K562 (cell line): ENCODE results near the gene MGST2. TPM values are rescaled to one million over a fixed set of nuclear protein-coding genes. Genes with fewer than 3 reads are reported as not detected.

Experiments used
- ATAC-seq: fragments of 200-7000 bp; cut with Tn5 transposase; 3 replicates; pipeline ENCODE4 v1.9.1; 2020; ENCODE audit warnings: moderate library complexity
- BruUV-seq: library from RNA; stranded (reverse); fragments of 400-500 nt; replicated peaks from 2 replicates; lab custom pipeline; 2021; lab: Mats Ljungman, UMichigan
- CTCF ChIA-PET: fragments of 300-600 bp; formaldehyde crosslinking; extraction: SDS; loops from one replicate; lab custom pipeline; 2021; ENCODE audit warnings: low intra/inter-chr PET ratio; lab: Yijun Ruan, JAX
- POLR2A ChIA-PET: fragments of 300-600, 350-650 bp; sonication (Branson Sonifier 250); formaldehyde crosslinking; extraction: SDS; loops from one replicate; lab custom pipeline; 2021; ENCODE audit warnings: antibody characterized with exemption, inconsistent platforms; lab: Yijun Ruan, JAX
- DNase-seq, 4 experiments: peaks; one replicate each; pipeline versions ENCODE4 v3.0.0 to v3.0.0-alpha.2; 2011 to 2018; ENCODE audit warnings: low spot score in 3 of 4, mixed read lengths in 3 of 4; ENCODE audit errors: extremely low read depth in 1 of 4
- FAIRE-seq: peaks from 2 replicates; lab custom pipeline; 2011; peaks lifted over from hg19 to GRCh38; lab: Jason Lieb, UNC
- H2AFZ ChIP-seq: 2 replicates; pipeline ENCODE4 v1.6.0; 2011; ENCODE audit warnings: low read depth, low read length, control low read depth, inconsistent platforms
- H3K27ac ChIP-seq: fragments of 200-600 bp; 3 replicates; pipeline ENCODE4 v1.8.0; 2011; ENCODE audit warnings: low read depth, mild to moderate bottlenecking, control low read depth, inconsistent platforms, low read length, moderate library complexity, mixed read lengths; ENCODE audit errors: extremely low read depth
- H3K27me3 ChIP-seq, 2 experiments: fragments of 300-600 bp in 1 of 2; 2 replicates in 1 of 2; 3 replicates in 1 of 2; pipeline versions ENCODE4 v1.6.0 to v1.8.0; 2011; ENCODE audit warnings: inconsistent platforms in 2 of 2, low read length in 2 of 2, mild to moderate bottlenecking in 1 of 2, mixed read lengths in 1 of 2, moderate library complexity in 1 of 2; ENCODE audit not compliant: control insufficient read depth in 2 of 2, insufficient read depth in 2 of 2
- H3K36me3 ChIP-seq: fragments of 300-600 bp; 3 replicates; pipeline ENCODE4 v1.8.0; 2011; ENCODE audit warnings: mild to moderate bottlenecking, low read length, inconsistent platforms; ENCODE audit not compliant: control insufficient read depth, insufficient read depth
- H3K4me1 ChIP-seq, 2 experiments: fragments of 200-600 bp in 1 of 2; replicated peaks in 1 of 2; 2 replicates in 1 of 2; 3 replicates in 1 of 2; pipeline versions ENCODE4 v1.5.1 to v1.8.0; 2011; ENCODE audit warnings: inconsistent platforms in 2 of 2, low read length in 2 of 2, mild to moderate bottlenecking in 1 of 2, mixed read lengths in 1 of 2, moderate library complexity in 1 of 2; ENCODE audit not compliant: control insufficient read depth in 2 of 2, insufficient read depth in 2 of 2
- H3K4me2 ChIP-seq: 2 replicates; pipeline ENCODE4 v1.6.1; 2011; ENCODE audit warnings: low read length, control low read depth, inconsistent platforms, mixed read lengths; ENCODE audit not compliant: insufficient read depth
- H3K4me3 ChIP-seq: fragments of 200-600 bp; sonication (generic), shearing (Covaris generic); 2 replicates; pipeline ENCODE4 v1.5.1; 2016; ENCODE audit warnings: control low read depth, inconsistent platforms
- H3K79me2 ChIP-seq: fragments of 200-600 bp; 3 replicates; pipeline ENCODE4 v1.8.0; 2011; ENCODE audit warnings: low read length, inconsistent platforms; ENCODE audit not compliant: control insufficient read depth, insufficient read depth
- H3K9ac ChIP-seq, 2 experiments: 2 replicates each; pipeline versions ENCODE4 v1.6.0 to v1.6.1; 2011; ENCODE audit warnings: low read depth in 2 of 2, low read length in 2 of 2, control low read depth in 1 of 2, inconsistent platforms in 1 of 2, mild to moderate bottlenecking in 1 of 2, mixed read lengths in 1 of 2; ENCODE audit not compliant: insufficient read depth in 1 of 2
- H3K9me1 ChIP-seq: one replicate; pipeline ENCODE4 v1.6.0; 2011; ENCODE audit warnings: inconsistent platforms, mild to moderate bottlenecking, low read length, moderate library complexity; ENCODE audit not compliant: control insufficient read depth, insufficient read depth
- H3K9me3 ChIP-seq: replicated peaks from 2 replicates; pipeline ENCODE4 v1.5.1; 2011; ENCODE audit warnings: low read depth, low read length, inconsistent platforms; ENCODE audit not compliant: control insufficient read depth, insufficient read depth
- H4K20me1 ChIP-seq: replicated peaks from 2 replicates; pipeline ENCODE4 v1.6.1; 2011; ENCODE audit warnings: low read length, inconsistent platforms, mixed read lengths; ENCODE audit not compliant: control insufficient read depth, insufficient read depth
- BMI1 ChIP-seq: fragments of 150-350 bp; IDR thresholded peaks from 2 replicates; pipeline ENCODE4 v1.6.1; 2014; ENCODE audit warnings: low read length
- BRD4 ChIP-seq: fragments of 200-600 bp; sonication (generic); IDR thresholded peaks from 2 replicates; pipeline ENCODE4 v1.6.1; 2017; ENCODE audit warnings: inconsistent platforms
- BRF2 ChIP-seq: IDR thresholded peaks from 3 replicates; pipeline ENCODE4 v1.6.1; 2011; ENCODE audit warnings: borderline replicate concordance, mild to moderate bottlenecking; ENCODE audit not compliant: insufficient read length, insufficient read depth
- E2F5 ChIP-seq: sonication (generic); formaldehyde crosslinking; IDR thresholded peaks from 2 replicates; pipeline ENCODE4 v1.8.0; 2022; ENCODE audit warnings: mild to moderate bottlenecking, missing genetic modification reagents
- HDAC8 ChIP-seq: fragments of 450-650 bp; IDR thresholded peaks from 2 replicates; pipeline ENCODE4 v1.6.1; 2016; ENCODE audit warnings: mild to moderate bottlenecking, missing genetic modification characterization, moderate library complexity, missing compliant biosample characterization
- HIVEP1 ChIP-seq: fragments of 250-450 bp; sonication (Bioruptor Pico); IDR thresholded peaks from 2 replicates; pipeline ENCODE4 v1.4.0; 2020; ENCODE audit warnings: mild to moderate bottlenecking
- KLF1 ChIP-seq: fragments of 450-650 bp; IDR thresholded peaks from 2 replicates; pipeline ENCODE4 v1.6.1; 2016; ENCODE audit warnings: missing genetic modification characterization, missing compliant biosample characterization
- MYC ChIP-seq, 2 experiments: fragments of 250-450 bp in 1 of 2; sonication (Bioruptor Pico) in 1 of 2; IDR thresholded peaks; 2 replicates each; pipeline versions ENCODE4 v1.5.1 to v1.6.1; 2012 to 2021; ENCODE audit warnings: low read depth in 2 of 2, borderline replicate concordance in 1 of 2, improper control_type of control experiment in 1 of 2, low read length in 1 of 2, mild to moderate bottlenecking in 1 of 2, moderate library complexity in 1 of 2
- PTRF ChIP-seq: fragments of 450-650 bp; IDR thresholded peaks from 2 replicates; pipeline ENCODE4 v1.6.1; 2016; ENCODE audit warnings: mild to moderate bottlenecking, missing genetic modification characterization, missing compliant biosample characterization
- RB1 ChIP-seq: fragments of 450-650 bp; IDR thresholded peaks from 2 replicates; pipeline ENCODE4 v1.6.1; 2017; ENCODE audit warnings: low read depth, mild to moderate bottlenecking
- SFPQ ChIP-seq: fragments of 200-400 bp; formaldehyde crosslinking; IDR thresholded peaks from 2 replicates; pipeline ENCODE4 v1.6.1; 2017; ENCODE audit warnings: mild to moderate bottlenecking, low read depth, low read length, moderate library complexity
- ZBTB33 ChIP-seq: sonication (generic); formaldehyde crosslinking; IDR thresholded peaks from 2 replicates; pipeline ENCODE4 v1.8.1; 2023; ENCODE audit warnings: mild to moderate bottlenecking, missing genetic modification reagents
- ZNF174 ChIP-seq: fragments of 250-450 bp; sonication (Bioruptor Pico); IDR thresholded peaks from 2 replicates; pipeline ENCODE4 v1.4.0; 2020; ENCODE audit warnings: mild to moderate bottlenecking
- ZNF232 ChIP-seq: sonication (generic); formaldehyde crosslinking; IDR thresholded peaks from 2 replicates; pipeline ENCODE4 v1.8.0; 2022; ENCODE audit warnings: mild to moderate bottlenecking, missing genetic modification reagents
- ZNF316 ChIP-seq: fragments of 450-650 bp; IDR thresholded peaks from 2 replicates; pipeline ENCODE4 v1.6.1; 2016
- WGBS: fragments of 100-300 bp; shearing (Covaris generic); methylation state at CpG from one replicate; pipeline ENCODE4 v1.1.6; 2016; ENCODE audit warnings: low coverage, mixed read lengths; ENCODE audit not compliant: insufficient coverage; ENCODE audit errors: missing lambda C conversion rate; 5-methylcytosine and 5-hydroxymethylcytosine counted together
- in situ Hi-C: fragments of 300-500 bp; cut with MboI; formaldehyde crosslinking; loops from 4 replicates; pipeline ENCODE4 v1.15.0; 2018; ENCODE audit warnings: inconsistent platforms, mixed read lengths
- intact Hi-C: fragments of 100-400 bp; cut with micrococcal nuclease; formaldehyde crosslinking; loops from 2 replicates; pipeline ENCODE4 v1.14.2; 2022
- polyA plus RNA-seq, 8 experiments: library from polyadenylated mRNA; depleted of rRNA in 4 of 8; stranded (reverse) in 5 of 8; unstranded in 3 of 8; fragments of >200 nt; fragmentation: Nextera tagmentation in 2 of 8; fragmentation: Illumina TruSeq in 1 of 8; extraction: Ambion mirVana in 2 of 8; extraction: Trizol in 1 of 8; gene quantifications; 2 replicates each; pipeline versions ENCODE4 v1.2.1 to v1.2.3, GENCODE V29; 2011 to 2014; ENCODE audit warnings: inconsistent platforms in 1 of 8, missing spikeins in 1 of 8
- total RNA-seq, 7 experiments: library from RNA; depleted of rRNA in 6 of 7; stranded (reverse); fragments of >200 nt in 6 of 7; fragmentation: Illumina TruSeq in 2 of 7; extraction: Trizol in 2 of 7; gene quantifications; 2 replicates each; pipeline versions ENCODE4 v1.2.1 to v1.2.3, GENCODE V29; 2011 to 2021; ENCODE audit warnings: low replicate concordance in 1 of 7

The MGST2 gene
- total and polyA plus RNA-seq, 9 of the 15 experiments (the other 6 are each of a cell fraction or from before 2014, with no cell fraction given): 38.7 to 115 (median 84.6) TPM

GRCh38 chr4:139642364-139642763 is 23.3 kb upstream of the MGST2 start:
- no TSS peak for BruUV-seq
- H3K4me1 ChIP-seq: no peaks in the 10 kb centered on the region
- no peaks in the 10 kb centered on the region for H4K20me1 ChIP-seq
- intact Hi-C loops: loop anchor here (10.0 kb wide), 1 partner anchor 608 kb away; no protein-coding TSS in a partner anchor
- H2AFZ ChIP-seq: no peak overlapping the region
- no peak for TF ChIP-seq ZBTB33 (CRISPR knock-in tag)
- no peak for TF ChIP-seq HDAC8
- no peak for TF ChIP-seq KLF1 (tag)
- TF ChIP-seq RB1: no peak
- TF ChIP-seq PTRF (tag): no peak
- TF ChIP-seq BRF2: no peak
- TF ChIP-seq BRD4: no peak
- TF ChIP-seq E2F5 (CRISPR knock-in tag): no peak
- no peak for TF ChIP-seq ZNF174
- TF ChIP-seq ZNF316: no peak
- TF ChIP-seq SFPQ: no peak
- no peak for TF ChIP-seq ZNF232 (CRISPR knock-in tag)
- TF ChIP-seq MYC (IDR thresholded peaks at IDR 0.05; ENCODE audit: low read depth, low read length): no peak
- no peak for TF ChIP-seq MYC (CRISPR knock-in tag; IDR thresholded peaks at IDR 0.05; ENCODE audit: borderline replicate concordance, low read depth)
- no peak for TF ChIP-seq BMI1
- TF ChIP-seq HIVEP1 (CRISPR knock-in tag): no peak
- TF ChIP-seq, all 486 proteins: peak for 0
- no peak for ATAC-seq
- H3K4me2 ChIP-seq: no peak overlapping the region
- H3K36me3 ChIP-seq: no peaks in the 10 kb centered on the region
- H3K27me3 ChIP-seq: peaks cover 4 to 20% of the 10 kb centered on the region in 2 experiments; a peak in 3 of 5 replicates
- H3K4me3 ChIP-seq: no peak overlapping the region
- no peak for FAIRE-seq
- no peaks in the 10 kb centered on the region for H3K79me2 ChIP-seq
- DNase-seq: no peak
- no peak overlapping the region for H3K27ac ChIP-seq
- 3% methylated on average over 2 of the region's 2 CpGs for WGBS
- H3K9ac ChIP-seq: no peak overlapping the region
- ChIA-PET POLR2A (interaction anchor here (0.6 to 1.3 kb wide), 2 partner anchors 15 to 612 kb away, joined by 3 to 5 read pairs; no protein-coding TSS in a partner anchor), CTCF (no interaction called here)
- peaks cover 1% of the 10 kb centered on the region; the same call in 1 of the 2 replicates for H3K9me3 ChIP-seq
- peaks cover 3% of the 10 kb centered on the region for H3K9me1 ChIP-seq
- in situ Hi-C loops: no loop called here
